Activated CD4-positive, alpha-beta memory T cell treated with anti-CD3 and anti-CD28 coated beads, Interleukin-2, amount 10 ng/mL, durations not matched to agents 7 days and 5 days (primary cell): ENCODE results near the gene EPS15. TPM values are rescaled to one million over a fixed set of nuclear protein-coding genes. Genes with fewer than 3 reads are reported as not detected.

Experiments used
- CTCF ChIA-PET: fragments of 350-600 bp; sonication (Branson Sonifier 250); formaldehyde crosslinking; loops from one replicate; lab custom pipeline; 2021; ENCODE audit warnings: antibody characterized with exemption, inconsistent platforms; lab: Charles Lee
- POLR2A ChIA-PET: fragments of 350-600 bp; sonication (Branson Sonifier 250); formaldehyde crosslinking; loops from one replicate; lab custom pipeline; 2021; ENCODE audit warnings: antibody characterized with exemption; lab: Charles Lee
- DNase-seq: peaks from one replicate; pipeline ENCODE4 v3.0.0-alpha.2; 2020
- H3K27ac Mint-ChIP-seq: one replicate; pipeline ENCODE4 v1.8.0; 2021; ENCODE audit warnings: mild to moderate bottlenecking, mixed read lengths
- H3K27me3 Mint-ChIP-seq: one replicate; pipeline ENCODE4 v1.8.0; 2021; ENCODE audit warnings: mixed read lengths
- H3K36me3 Mint-ChIP-seq: one replicate; pipeline ENCODE4 v1.8.0; 2021; ENCODE audit warnings: low read depth, mixed read lengths
- H3K4me1 Mint-ChIP-seq: one replicate; pipeline ENCODE4 v1.8.0; 2021; ENCODE audit warnings: mixed read lengths
- H3K4me3 Mint-ChIP-seq: one replicate; pipeline ENCODE4 v1.8.0; 2021; ENCODE audit warnings: mild to moderate bottlenecking, mixed read lengths
- H3K9me3 Mint-ChIP-seq: one replicate; pipeline ENCODE4 v1.8.0; 2021; ENCODE audit warnings: mixed read lengths
- total RNA-seq, 2 experiments: library from RNA; stranded (reverse); gene quantifications; one replicate each; pipeline ENCODE4 v1.2.3, GENCODE V29; 2021

Gene EPS15
- total RNA-seq, 2 experiments from 2014 or later, result 71.8 to 75.0 TPM

- Mint-ChIP-seq H3K27ac (peak overlapping the region; percentile 86), H3K27me3 (no peaks in the 10 kb centered on the region), H3K4me1 (peaks cover 58% of the 10 kb centered on the region), H3K9me3 (no peaks in the 10 kb centered on the region), H3K4me3 (peak overlapping the region; percentile 86), H3K36me3 (peaks cover 9% of the 10 kb centered on the region)
- POLR2A ChIA-PET, result interaction anchor here (0.9 to 2.6 kb wide), 11 partner anchors 9 to 550 kb away, joined by 3 to 14 read pairs (median 6); partner anchors contain the start of genes NRDC and OSBPL9
- CTCF ChIA-PET, result no interaction called here
- DNase-seq, result peak; percentile 51
These were observed 957 bp downstream of the EPS15 start for GRCh38 chr1:51518033-51518585.

- Mint-ChIP-seq H3K27me3 (no peaks in the 10 kb centered on the region), H3K4me3 (peak overlapping the region; percentile 86), H3K9me3 (no peaks in the 10 kb centered on the region), H3K36me3 (peaks cover 9% of the 10 kb centered on the region), H3K27ac (peak overlapping the region; percentile 86), H3K4me1 (peaks cover 62% of the 10 kb centered on the region)
- no peak for DNase-seq
- ChIA-PET POLR2A (interaction anchor here (0.9 to 2.6 kb wide), 8 partner anchors 8 to 549 kb away, joined by 3 to 11 read pairs (median 5); partner anchors contain the start of gene NRDC), CTCF (interaction anchor here (1.0 kb wide), 1 partner anchor 286 kb away, joined by 3 read pairs; no protein-coding TSS in a partner anchor)
These were observed 1.6 kb downstream of the EPS15 start for GRCh38 chr1:51517361-51518032.

- CTCF ChIA-PET, result interaction anchor here (1.0 to 1.3 kb wide), 3 partner anchors 84 to 287 kb away, joined by 3 to 4 read pairs (median 3); no protein-coding TSS in a partner anchor
- Mint-ChIP-seq H3K9me3 (no peaks in the 10 kb centered on the region), H3K4me1 (peaks cover 68% of the 10 kb centered on the region), H3K4me3 (peak overlapping the region; percentile 56), H3K27me3 (no peaks in the 10 kb centered on the region), H3K27ac (peak overlapping the region; percentile 54), H3K36me3 (peaks cover 9% of the 10 kb centered on the region)
- POLR2A ChIA-PET, result interaction anchor here (0.6 to 1.8 kb wide), 5 partner anchors 11 to 252 kb away, joined by 3 to 8 read pairs (median 3); no protein-coding TSS in a partner anchor
- DNase-seq, result no peak
These were observed 2.4 kb downstream of the EPS15 start for GRCh38 chr1:51516649-51517158.

DNA sequence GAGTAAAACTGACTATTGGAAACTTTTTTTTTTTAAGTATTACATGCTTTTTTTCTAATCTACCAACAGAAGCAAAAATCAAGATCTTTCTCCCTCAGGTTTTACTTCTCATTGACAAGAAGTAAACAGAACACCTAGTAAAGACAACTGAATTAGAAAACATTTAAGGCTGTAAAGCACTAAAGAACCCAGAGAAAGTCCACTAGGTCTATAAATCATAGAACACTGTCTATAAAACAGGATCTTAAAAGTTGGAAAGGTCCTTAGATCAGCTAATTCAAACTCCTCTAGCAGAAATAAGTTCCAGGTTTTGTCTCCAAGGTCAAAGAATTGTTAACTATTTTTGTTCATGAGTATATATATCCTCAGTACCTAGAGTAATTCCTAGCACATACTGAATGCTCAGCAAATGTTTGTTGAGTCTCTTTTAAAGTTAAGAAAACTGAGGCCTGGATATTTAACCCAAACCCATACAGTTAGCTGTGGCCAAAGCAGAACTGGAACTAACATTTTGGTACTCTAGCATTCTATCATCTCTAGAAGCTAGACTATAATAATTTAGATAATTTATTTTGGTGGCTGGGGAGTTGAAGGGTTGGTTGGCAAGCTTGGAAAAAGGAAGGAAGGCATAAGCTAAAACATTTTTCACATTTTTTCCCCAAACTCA is 3.0 kb downstream of the EPS15 start:
- Mint-ChIP-seq H3K4me3 (peak overlapping the region; percentile 56), H3K36me3 (peaks cover 9% of the 10 kb centered on the region), H3K9me3 (no peaks in the 10 kb centered on the region), H3K4me1 (peaks cover 67% of the 10 kb centered on the region), H3K27me3 (no peaks in the 10 kb centered on the region), H3K27ac (peak overlapping the region; percentile 74)
- ChIA-PET CTCF (interaction anchor here (0.8 to 1.3 kb wide), 3 partner anchors 32 to 140 kb away, joined by 3 to 4 read pairs (median 3); no protein-coding TSS in a partner anchor), POLR2A (interaction anchor here (0.6 to 1.8 kb wide), 5 partner anchors 10 to 251 kb away, joined by 3 to 8 read pairs (median 3); no protein-coding TSS in a partner anchor)
- DNase-seq, result no peak

GRCh38 chr1:51515312-51515960 is 3.6 kb downstream of the EPS15 start:
- peaks cover 60% of the 10 kb centered on the region for H3K4me1 Mint-ChIP-seq
- H3K27ac Mint-ChIP-seq, result peak overlapping the region; percentile 74
- ChIA-PET CTCF (interaction anchor here (0.7 to 1.0 kb wide), 3 partner anchors 31 to 253 kb away, joined by 3 read pairs; no protein-coding TSS in a partner anchor), POLR2A (interaction anchor here (0.9 to 1.8 kb wide), 3 partner anchors 10 to 214 kb away, joined by 3 to 8 read pairs (median 4); no protein-coding TSS in a partner anchor)
- H3K9me3 Mint-ChIP-seq, result no peaks in the 10 kb centered on the region
- peak overlapping the region; percentile 61 for H3K4me3 Mint-ChIP-seq
- H3K27me3 Mint-ChIP-seq, result no peaks in the 10 kb centered on the region
- H3K36me3 Mint-ChIP-seq, result peaks cover 9% of the 10 kb centered on the region
- no peak for DNase-seq

GRCh38 chr1:51514733-51515132 is 4.3 kb downstream of the EPS15 start:
- no peaks in the 10 kb centered on the region for H3K27me3 Mint-ChIP-seq
- ChIA-PET POLR2A (interaction anchor here (1.8 kb wide), 1 partner anchor 89 kb away, joined by 4 read pairs; no protein-coding TSS in a partner anchor), CTCF (interaction anchor here (0.7 kb wide), 1 partner anchor 253 kb away, joined by 3 read pairs; no protein-coding TSS in a partner anchor)
- H3K36me3 Mint-ChIP-seq, result peaks cover 10% of the 10 kb centered on the region
- H3K27ac Mint-ChIP-seq, result peak overlapping the region; percentile 23
- H3K9me3 Mint-ChIP-seq, result no peaks in the 10 kb centered on the region
- peak overlapping the region; percentile 67 for H3K4me3 Mint-ChIP-seq
- DNase-seq, result no peak
- H3K4me1 Mint-ChIP-seq, result peaks cover 56% of the 10 kb centered on the region

DNA sequence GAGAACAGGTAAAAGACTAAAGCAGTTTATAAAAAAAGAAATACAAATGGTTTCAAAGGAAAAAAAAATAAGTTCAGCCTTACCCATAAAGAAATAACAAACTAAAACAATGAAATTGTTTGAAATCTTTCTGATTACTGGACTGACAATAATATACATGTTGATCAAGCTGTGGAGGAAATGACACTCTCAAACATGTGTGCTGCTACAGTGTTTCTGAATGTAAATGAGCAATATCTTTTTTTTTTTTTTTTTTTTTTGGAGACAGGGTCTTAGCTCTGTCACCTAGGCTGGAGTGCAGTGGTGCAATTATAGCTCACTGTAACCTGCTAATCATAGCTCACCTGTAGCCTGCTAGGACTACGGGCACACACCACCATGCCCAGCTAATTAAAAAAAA is 6.5 kb downstream of the EPS15 start:
- no peaks in the 10 kb centered on the region for H3K27me3 Mint-ChIP-seq
- no peak for DNase-seq
- peaks cover 3% of the 10 kb centered on the region for H3K36me3 Mint-ChIP-seq
- H3K9me3 Mint-ChIP-seq, result no peaks in the 10 kb centered on the region
- ChIA-PET CTCF (interaction anchor here (0.9 kb wide), 1 partner anchor 257 kb away, joined by 3 read pairs; no protein-coding TSS in a partner anchor), POLR2A (no interaction called here)
- H3K4me3 Mint-ChIP-seq, result no peak overlapping the region
- H3K27ac Mint-ChIP-seq, result no peak overlapping the region
- H3K4me1 Mint-ChIP-seq, result peaks cover 50% of the 10 kb centered on the region

DNA sequence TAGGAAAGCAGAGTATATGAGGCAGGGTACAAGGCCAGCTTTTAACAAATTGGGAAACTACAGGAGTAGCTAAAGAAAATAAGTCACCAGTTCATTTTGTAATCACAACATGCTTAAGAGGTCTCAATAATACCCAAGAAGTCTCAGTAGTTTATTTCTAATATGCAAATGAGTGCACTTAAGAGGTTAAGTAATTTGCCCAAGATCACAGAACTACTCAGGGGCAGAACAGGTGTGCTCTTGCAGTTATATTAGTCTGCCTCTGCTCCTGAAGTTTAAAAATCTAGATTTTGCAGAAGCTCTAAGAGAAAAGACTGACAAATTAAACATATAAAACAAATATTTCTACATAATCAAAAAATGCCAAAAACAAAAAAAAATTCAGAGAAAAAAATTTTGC is 6.9 kb downstream of the EPS15 start:
- ChIA-PET POLR2A (no interaction called here), CTCF (interaction anchor here (0.9 kb wide), 1 partner anchor 257 kb away, joined by 3 read pairs; no protein-coding TSS in a partner anchor)
- no peak overlapping the region for H3K4me3 Mint-ChIP-seq
- peaks cover 45% of the 10 kb centered on the region for H3K4me1 Mint-ChIP-seq
- DNase-seq, result no peak
- H3K27ac Mint-ChIP-seq, result no peak overlapping the region
- no peaks in the 10 kb centered on the region for H3K27me3 Mint-ChIP-seq
- H3K9me3 Mint-ChIP-seq, result no peaks in the 10 kb centered on the region
- peaks cover 7% of the 10 kb centered on the region for H3K36me3 Mint-ChIP-seq

DNA sequence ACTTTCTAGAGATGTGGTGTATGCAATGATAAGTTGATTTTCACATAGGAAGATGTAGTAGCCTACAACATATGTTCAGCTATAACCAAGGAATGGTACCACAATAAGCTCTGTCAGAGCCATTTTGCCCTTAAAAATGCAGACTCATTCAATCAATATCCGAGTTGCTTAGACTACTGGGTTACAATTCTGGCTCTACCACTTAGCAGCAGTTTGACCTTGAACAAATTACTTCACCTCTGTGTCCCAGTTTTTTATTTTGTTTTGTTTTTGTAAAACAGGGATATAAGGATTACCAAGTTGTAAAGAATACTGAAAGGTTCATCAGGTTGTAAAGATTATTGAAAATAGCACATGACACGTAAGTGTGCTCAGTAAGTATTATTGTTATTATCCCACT is 9.3 kb downstream of the EPS15 start:
- Mint-ChIP-seq H3K9me3 (no peaks in the 10 kb centered on the region), H3K36me3 (peaks cover 17% of the 10 kb centered on the region), H3K27me3 (no peaks in the 10 kb centered on the region), H3K27ac (no peak overlapping the region), H3K4me1 (peaks cover 33% of the 10 kb centered on the region), H3K4me3 (no peak overlapping the region)
- ChIA-PET CTCF (interaction anchor here (1.0 kb wide), 1 partner anchor 283 kb away, joined by 3 read pairs; no protein-coding TSS in a partner anchor), POLR2A (interaction anchor here (1.6 kb wide), 1 partner anchor 9 kb away, joined by 11 read pairs; the partner anchor contains the start of gene EPS15)
- no peak for DNase-seq

- Mint-ChIP-seq H3K4me1 (peaks cover 24% of the 10 kb centered on the region), H3K27ac (no peak overlapping the region), H3K27me3 (no peaks in the 10 kb centered on the region), H3K9me3 (no peaks in the 10 kb centered on the region), H3K36me3 (peaks cover 34% of the 10 kb centered on the region), H3K4me3 (no peak overlapping the region)
- CTCF ChIA-PET, result interaction anchor here (1.5 kb wide), 1 partner anchor 13 kb away, joined by 5 read pairs; the partner anchor contains the start of gene EPS15
- POLR2A ChIA-PET, result interaction anchor here (0.8 to 1.5 kb wide), 3 partner anchors 10 to 15 kb away, joined by 4 to 8 read pairs (median 5); partner anchors contain the start of gene EPS15
- DNase-seq, result no peak
These were observed 12.5 kb downstream of the EPS15 start for GRCh38 chr1:51506537-51506936.

DNA sequence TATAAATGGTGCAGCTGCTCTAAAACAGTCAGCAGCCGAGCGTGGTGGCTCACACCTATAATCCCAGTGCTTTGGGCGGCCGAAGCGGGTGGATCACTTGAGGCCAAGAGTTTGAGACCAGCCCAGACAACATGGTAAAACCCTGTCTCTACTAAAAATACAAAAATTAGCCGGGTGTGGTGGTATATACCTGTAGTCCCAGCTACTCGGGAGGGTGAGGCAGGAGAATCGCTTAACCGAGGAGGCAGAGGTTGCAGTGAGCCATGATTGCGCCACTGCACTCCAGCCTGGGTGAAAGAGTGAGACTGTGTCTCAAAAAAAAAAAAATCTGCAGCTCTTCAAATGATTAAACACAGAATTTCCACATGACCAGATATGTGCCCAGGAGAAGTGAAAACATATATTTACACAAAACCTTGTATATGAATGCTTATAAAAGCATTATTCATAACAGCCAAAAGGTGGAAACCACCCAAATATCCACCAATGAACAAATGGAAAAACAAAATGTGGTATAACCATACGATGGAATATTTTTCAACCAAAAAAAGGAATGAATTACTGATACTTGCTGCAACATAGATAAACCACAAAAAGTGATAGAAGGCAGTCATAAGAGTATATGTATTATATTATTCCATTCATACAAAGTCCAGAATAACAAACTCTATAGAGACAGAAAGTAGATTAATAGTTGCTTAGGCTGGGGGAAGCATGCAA is 14.1 kb downstream of the EPS15 start:
- Mint-ChIP-seq H3K27ac (no peak overlapping the region), H3K9me3 (no peaks in the 10 kb centered on the region), H3K4me1 (peaks cover 30% of the 10 kb centered on the region), H3K27me3 (no peaks in the 10 kb centered on the region), H3K4me3 (no peak overlapping the region), H3K36me3 (peaks cover 44% of the 10 kb centered on the region)
- no peak for DNase-seq
- POLR2A ChIA-PET, result interaction anchor here (1.2 to 1.8 kb wide), 3 partner anchors 11 to 14 kb away, joined by 3 to 8 read pairs (median 4); no protein-coding TSS in a partner anchor
- CTCF ChIA-PET, result interaction anchor here (1.0 to 1.5 kb wide), 2 partner anchors 14 to 16 kb away, joined by 3 to 5 read pairs; partner anchors contain the start of gene EPS15
